HUES48 (cell line): ENCODE results near the gene CDX2.

Source experiments
- H3K27ac ChIP-seq: one replicate; pipeline ENCODE4 v1.7.0; 2013; ENCODE audit warnings: low read depth, low read length, inconsistent platforms
- H3K27me3 ChIP-seq: 2 replicates; pipeline ENCODE4 v1.6.1; 2013; ENCODE audit warnings: mild to moderate bottlenecking, low read length; ENCODE audit not compliant: control insufficient read depth, insufficient read depth
- H3K36me3 ChIP-seq: 2 replicates; pipeline ENCODE4 v1.6.1; 2013; ENCODE audit warnings: low read length; ENCODE audit not compliant: control insufficient read depth, insufficient read depth
- H3K4me1 ChIP-seq: 2 replicates; pipeline ENCODE4 v1.6.1; 2013; ENCODE audit warnings: mild to moderate bottlenecking, low read length; ENCODE audit not compliant: control insufficient read depth, insufficient read depth
- H3K4me3 ChIP-seq: 2 replicates; pipeline ENCODE4 v1.5.1; 2013; ENCODE audit warnings: mild to moderate bottlenecking, low read depth, low read length
- H3K9ac ChIP-seq: 2 replicates; pipeline ENCODE4 v1.6.1; 2013; ENCODE audit warnings: mild to moderate bottlenecking, low read depth, low read length, moderate library complexity
- H3K9me3 ChIP-seq: 2 replicates; pipeline ENCODE4 v1.6.1; 2013; ENCODE audit warnings: low read length; ENCODE audit not compliant: control insufficient read depth, insufficient read depth

The CDX2 gene

GRCh38 chr13:27926644-27927434 is 42.3 kb downstream of the CDX2 start:
- Histone ChIP-seq H3K4me1 (0 out of 2 replicates have a peak, but pooled peaks cover 6% of the 10 kb centered on the region), H3K9ac (no peak overlapping the region), H3K4me3 (no peak overlapping the region), H3K36me3 (no peaks in the 10 kb centered on the region), H3K27me3 (peaks cover 100% of the 10 kb centered on the region), H3K9me3 (no peaks in the 10 kb centered on the region), H3K27ac (no peak overlapping the region)

- Histone ChIP-seq H3K9ac (no peak overlapping the region), H3K36me3 (no peaks in the 10 kb centered on the region), H3K4me1 (peaks cover 10% of the 10 kb centered on the region; the same call in 1 of the 2 replicates), H3K4me3 (no peak overlapping the region), H3K27me3 (peaks cover 100% of the 10 kb centered on the region), H3K27ac (no peak overlapping the region), H3K9me3 (no peaks in the 10 kb centered on the region)
Measured at GRCh38 chr13:27925220-27925991, 43.7 kb downstream of the CDX2 start.

- Histone ChIP-seq H3K27me3 (peaks cover 100% of the 10 kb centered on the region), H3K9me3 (no peaks in the 10 kb centered on the region)
Measured at GRCh38 chr13:27924529-27925141, 44.5 kb downstream of the CDX2 start.

GRCh38 chr13:27923794-27924528 is 45.2 kb downstream of the CDX2 start:
- Histone ChIP-seq H3K9me3 (no peaks in the 10 kb centered on the region), H3K27me3 (peaks cover 100% of the 10 kb centered on the region), H3K9ac (no peak overlapping the region), H3K36me3 (no peaks in the 10 kb centered on the region), H3K4me3 (no peak overlapping the region), H3K4me1 (peaks cover 12% of the 10 kb centered on the region; the same call in 1 of the 2 replicates), H3K27ac (no peak overlapping the region)

More at GRCh38 chr13:27924529-27925141, 44.5 kb downstream of the CDX2 start:
- H3K4me3 ChIP-seq, result no peak overlapping the region
- H3K36me3 ChIP-seq, result no peaks in the 10 kb centered on the region
- no peak overlapping the region for H3K9ac ChIP-seq
- H3K4me1 ChIP-seq, result peaks cover 12% of the 10 kb centered on the region; the same call in 1 of the 2 replicates
- no peak overlapping the region for H3K27ac ChIP-seq

- no peaks in the 10 kb centered on the region for H3K9me3 ChIP-seq
Measured at GRCh38 chr13:27922883-27923612, 46.1 kb downstream of the CDX2 start.

GRCh38 chr13:27921961-27922882 is 46.9 kb downstream of the CDX2 start:
- no peak overlapping the region for H3K27ac ChIP-seq
- H3K4me3 ChIP-seq, result no peak overlapping the region
- H3K9ac ChIP-seq, result no peak overlapping the region
- peaks cover 100% of the 10 kb centered on the region for H3K27me3 ChIP-seq
- H3K36me3 ChIP-seq, result no peaks in the 10 kb centered on the region
- H3K9me3 ChIP-seq, result no peaks in the 10 kb centered on the region
- H3K4me1 ChIP-seq, result peaks cover 12% of the 10 kb centered on the region; the same call in 1 of the 2 replicates

More at GRCh38 chr13:27922883-27923612, 46.1 kb downstream of the CDX2 start:
- H3K27me3 ChIP-seq, result peaks cover 100% of the 10 kb centered on the region
- no peak overlapping the region for H3K9ac ChIP-seq
- no peaks in the 10 kb centered on the region for H3K36me3 ChIP-seq
- peaks cover 12% of the 10 kb centered on the region; the same call in 1 of the 2 replicates for H3K4me1 ChIP-seq
- no peak overlapping the region for H3K27ac ChIP-seq
- H3K4me3 ChIP-seq, result no peak overlapping the region

GRCh38 chr13:27921421-27921960 is 47.6 kb downstream of the CDX2 start:
- H3K4me1 ChIP-seq, result peaks cover 17% of the 10 kb centered on the region; the same call in 1 of the 2 replicates
- no peak overlapping the region for H3K9ac ChIP-seq
- H3K27ac ChIP-seq, result no peak overlapping the region
- no peaks in the 10 kb centered on the region for H3K9me3 ChIP-seq
- H3K4me3 ChIP-seq, result no peak overlapping the region
- peaks cover 100% of the 10 kb centered on the region for H3K27me3 ChIP-seq
- H3K36me3 ChIP-seq, result no peaks in the 10 kb centered on the region

GRCh38 chr13:27920677-27921420 is 48.3 kb downstream of the CDX2 start:
- peaks cover 100% of the 10 kb centered on the region for H3K27me3 ChIP-seq
- 0 out of 2 replicates have a peak, but pooled peaks cover 1% of the 10 kb centered on the region for H3K9me3 ChIP-seq
- H3K4me3 ChIP-seq, result no peak overlapping the region
- no peak overlapping the region for H3K27ac ChIP-seq
- H3K4me1 ChIP-seq, result peaks cover 17% of the 10 kb centered on the region; the same call in 1 of the 2 replicates
- no peak overlapping the region for H3K9ac ChIP-seq
- no peaks in the 10 kb centered on the region for H3K36me3 ChIP-seq
